GM12892 (cell line): Measurements from ENCODE around the gene DLGAP1.

ENCODE experiments used
- DNase-seq: peaks from one replicate; pipeline ENCODE4 v3.0.0; 2011; ENCODE audit not compliant: insufficient read length
- FAIRE-seq: peaks from 2 replicates; lab custom pipeline; 2011; peaks lifted over from hg19 to GRCh38; lab: Jason Lieb, UNC
- POLR2A ChIP-seq: IDR thresholded peaks from 2 replicates; pipeline ENCODE4 v1.6.1; 2011; ENCODE audit warnings: low read depth, low read length, control low read depth
- POLR2AphosphoS5 ChIP-seq: IDR thresholded peaks from 2 replicates; pipeline ENCODE4 v1.6.1; 2011; ENCODE audit warnings: low read depth, low read length, control low read depth
- TAF1 ChIP-seq: IDR thresholded peaks from 2 replicates; pipeline ENCODE4 v1.6.1; 2011; ENCODE audit warnings: low read depth, mild to moderate bottlenecking, control low read depth, low read length, borderline replicate concordance

Gene DLGAP1

GRCh38 chr18:3520230-3521085 lies 934.6 kb downstream of the DLGAP1 start:
- no peak for TF ChIP-seq TAF1
- no peak for TF ChIP-seq POLR2AphosphoS5
- TF ChIP-seq POLR2A = no peak
- FAIRE-seq = no peak
- DNase-seq = no peak

GRCh38 chr18:3514312-3515216 lies 940.5 kb downstream of the DLGAP1 start:
- no peak for DNase-seq
- TF ChIP-seq POLR2AphosphoS5 = no peak
- no peak for TF ChIP-seq POLR2A
- TF ChIP-seq TAF1 = no peak
- FAIRE-seq = no peak

GRCh38 chr18:3513481-3513880 lies 941.6 kb downstream of the DLGAP1 start:
- DNase-seq (no peak), FAIRE-seq (no peak)
- TF ChIP-seq TAF1 (no peak), POLR2A (no peak), POLR2AphosphoS5 (no peak)

GRCh38 chr18:3511980-3512379 lies 943.1 kb downstream of the DLGAP1 start:
- FAIRE-seq (no peak), DNase-seq (no peak)
- TF ChIP-seq POLR2AphosphoS5 = no peak
- no peak for TF ChIP-seq POLR2A
- TF ChIP-seq TAF1 = no peak

- FAIRE-seq = no peak
- DNase-seq = no peak
- TF ChIP-seq TAF1 = no peak
- TF ChIP-seq POLR2A = no peak
- TF ChIP-seq POLR2AphosphoS5 = no peak
Measured at GRCh38 chr18:3510896-3511295, 944.2 kb downstream of the DLGAP1 start.

GRCh38 chr18:3510024-3510423 lies 945.1 kb downstream of the DLGAP1 start:
- TF ChIP-seq POLR2A (no peak), TAF1 (no peak), POLR2AphosphoS5 (no peak)
- FAIRE-seq (no peak), DNase-seq (no peak)

GRCh38 chr18:3508576-3509549 lies 946.2 kb downstream of the DLGAP1 start:
- TF ChIP-seq POLR2A (no peak), POLR2AphosphoS5 (no peak), TAF1 (no peak)
- FAIRE-seq (no peak), DNase-seq (no peak)

- no peak for DNase-seq
- no peak for FAIRE-seq
Measured at GRCh38 chr18:3504637-3505036, 950.5 kb downstream of the DLGAP1 start.

GRCh38 chr18:3502650-3503049 lies 952.5 kb downstream of the DLGAP1 start:
- no peak for FAIRE-seq
- no peak for DNase-seq
- TF ChIP-seq TAF1 = no peak
- no peak for TF ChIP-seq POLR2A
- TF ChIP-seq POLR2AphosphoS5 = no peak

More at GRCh38 chr18:3504637-3505036, 950.5 kb downstream of the DLGAP1 start:
- no peak for TF ChIP-seq TAF1
- no peak for TF ChIP-seq POLR2A
- no peak for TF ChIP-seq POLR2AphosphoS5

GRCh38 chr18:3500016-3500415 lies 955.1 kb downstream of the DLGAP1 start:
- FAIRE-seq (no peak), DNase-seq (no peak)

GRCh38 chr18:3499501-3499900 lies 955.6 kb downstream of the DLGAP1 start:
- DNase-seq = no peak
- FAIRE-seq = no peak
- TF ChIP-seq TAF1 (no peak), POLR2AphosphoS5 (no peak), POLR2A (no peak)

More at GRCh38 chr18:3500016-3500415, 955.1 kb downstream of the DLGAP1 start:
- TF ChIP-seq POLR2A (no peak), TAF1 (no peak), POLR2AphosphoS5 (no peak)

GRCh38 chr18:3498698-3499471 lies 956.2 kb downstream of the DLGAP1 start:
- no peak for FAIRE-seq
- TF ChIP-seq POLR2A = no peak
- no peak for TF ChIP-seq POLR2AphosphoS5
- TF ChIP-seq TAF1 = no peak
- no peak for DNase-seq
